ENCODE data around the gene PLA2G2D.

DNA sequence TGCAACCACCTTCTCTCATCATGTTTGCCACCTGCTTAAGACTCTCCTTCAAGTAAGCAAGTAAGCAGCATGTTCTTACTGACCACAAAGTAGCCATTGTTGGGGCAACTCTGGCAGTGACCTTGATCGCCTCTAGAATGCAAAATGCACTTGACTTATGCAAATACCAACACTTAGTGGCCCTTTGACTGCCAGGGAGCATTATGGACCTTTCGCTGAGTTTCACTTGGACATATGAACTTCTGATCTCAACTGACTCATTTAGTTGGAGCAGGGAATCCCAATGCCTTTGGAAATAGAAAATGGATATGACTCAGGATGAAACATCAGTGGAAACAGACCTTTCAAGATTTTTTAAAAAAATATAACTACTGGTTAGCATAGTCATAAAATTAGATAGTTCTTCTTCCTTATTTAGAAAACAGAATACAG lies 55.5 kb downstream of the PLA2G2D start:
- TF ChIP-seq ETS1 (CRISPR knock-in tag; IDR thresholded peaks at IDR 0.05): no peak
- TF ChIP-seq PITX1 (CRISPR knock-in tag; IDR thresholded peaks at IDR 0.05): no peak
- TF ChIP-seq SAFB2 (CRISPR knock-in tag; IDR thresholded peaks at IDR 0.05; ENCODE audit: borderline replicate concordance, low read depth): no peak
- no peak for TF ChIP-seq JUND (CRISPR knock-in tag; IDR thresholded peaks at IDR 0.05)
- TF ChIP-seq CERS6 (CRISPR knock-in tag; IDR thresholded peaks at IDR 0.05): no peak
- TF ChIP-seq ZNF282 (IDR thresholded peaks at IDR 0.05; ENCODE audit: partially characterized antibody): no peak
- TF ChIP-seq, protein P1, sequence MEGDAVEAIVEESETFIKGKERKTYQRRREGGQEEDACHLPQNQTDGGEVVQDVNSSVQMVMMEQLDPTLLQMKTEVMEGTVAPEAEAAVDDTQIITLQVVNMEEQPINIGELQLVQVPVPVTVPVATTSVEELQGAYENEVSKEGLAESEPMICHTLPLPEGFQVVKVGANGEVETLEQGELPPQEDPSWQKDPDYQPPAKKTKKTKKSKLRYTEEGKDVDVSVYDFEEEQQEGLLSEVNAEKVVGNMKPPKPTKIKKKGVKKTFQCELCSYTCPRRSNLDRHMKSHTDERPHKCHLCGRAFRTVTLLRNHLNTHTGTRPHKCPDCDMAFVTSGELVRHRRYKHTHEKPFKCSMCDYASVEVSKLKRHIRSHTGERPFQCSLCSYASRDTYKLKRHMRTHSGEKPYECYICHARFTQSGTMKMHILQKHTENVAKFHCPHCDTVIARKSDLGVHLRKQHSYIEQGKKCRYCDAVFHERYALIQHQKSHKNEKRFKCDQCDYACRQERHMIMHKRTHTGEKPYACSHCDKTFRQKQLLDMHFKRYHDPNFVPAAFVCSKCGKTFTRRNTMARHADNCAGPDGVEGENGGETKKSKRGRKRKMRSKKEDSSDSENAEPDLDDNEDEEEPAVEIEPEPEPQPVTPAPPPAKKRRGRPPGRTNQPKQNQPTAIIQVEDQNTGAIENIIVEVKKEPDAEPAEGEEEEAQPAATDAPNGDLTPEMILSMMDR (CRISPR knock-in tag; IDR thresholded peaks at IDR 0.05): no peak
- no peak for TF ChIP-seq ZNF383 (CRISPR knock-in tag; IDR thresholded peaks at IDR 0.05; ENCODE audit: borderline replicate concordance)
- TF ChIP-seq REST (IDR thresholded peaks at IDR 0.05; ENCODE audit: borderline replicate concordance in 1 of 2, low read depth in 1 of 2, low read length in 2 of 2): no peak
